ENCODE data around the gene ZFHX2. TPM values are rescaled to one million over a fixed set of nuclear protein-coding genes. Genes with fewer than 3 reads are reported as not detected.

Gene ZFHX2
- polyA plus RNA-seq, 4 donors = 6.7 to 7.8 (median 6.9) TPM

DNA sequence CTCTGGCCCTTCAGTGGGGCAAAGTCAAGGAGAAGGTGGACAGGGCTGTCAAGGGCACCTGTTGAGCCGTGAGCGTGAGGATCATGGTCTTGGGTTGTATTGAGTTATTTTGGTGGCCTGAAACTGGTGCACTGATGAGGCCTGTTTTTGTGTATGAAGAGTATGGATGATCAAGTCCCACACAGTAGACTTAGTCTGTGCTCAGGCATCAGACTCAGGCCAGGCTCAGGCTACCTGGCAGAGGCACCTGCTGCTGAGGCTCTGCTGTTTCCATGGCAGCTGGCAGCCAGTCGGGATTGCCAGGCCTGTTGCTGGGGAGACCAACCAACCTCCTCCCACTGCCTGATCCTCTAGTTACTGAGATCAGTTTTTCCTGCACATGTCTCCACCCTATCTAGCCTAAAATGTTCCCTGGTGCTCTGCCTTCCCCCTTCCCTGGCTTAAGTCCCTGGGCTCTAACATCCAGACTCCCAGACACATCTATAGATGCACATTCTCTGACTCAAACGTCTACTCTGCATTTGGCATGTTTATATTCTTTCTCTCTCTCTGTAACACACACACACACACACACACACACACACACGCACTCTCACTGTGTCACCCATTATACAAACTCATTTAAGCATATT is 21.9 kb upstream of the ZFHX2 start:
- no peak for DNase-seq (ENCODE audit: low read depth in 4 of 4, low spot score in 3 of 4)

DNA sequence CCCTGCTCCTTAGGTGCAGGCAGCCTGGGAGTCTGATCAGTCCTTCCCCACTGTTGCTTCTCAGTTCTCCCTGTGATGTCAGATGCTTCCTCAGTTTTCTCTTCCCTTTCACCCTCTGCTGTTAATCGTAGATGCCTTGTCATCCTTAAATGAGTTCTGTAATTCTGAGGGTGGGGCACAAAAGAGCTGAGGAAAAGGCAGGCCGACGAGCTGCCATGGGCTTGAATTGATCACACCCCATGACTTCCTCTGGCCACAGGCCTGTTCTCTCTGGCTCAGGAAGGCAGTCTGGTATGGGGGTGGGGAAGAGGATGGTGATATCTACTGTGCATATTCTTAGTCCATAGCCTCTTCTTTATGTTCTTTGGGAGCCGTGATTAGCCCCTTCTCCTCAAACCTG is 21.3 kb upstream of the ZFHX2 start:
- DNase-seq (ENCODE audit: low read depth in 4 of 4, low spot score in 3 of 4) = no peak

DNA sequence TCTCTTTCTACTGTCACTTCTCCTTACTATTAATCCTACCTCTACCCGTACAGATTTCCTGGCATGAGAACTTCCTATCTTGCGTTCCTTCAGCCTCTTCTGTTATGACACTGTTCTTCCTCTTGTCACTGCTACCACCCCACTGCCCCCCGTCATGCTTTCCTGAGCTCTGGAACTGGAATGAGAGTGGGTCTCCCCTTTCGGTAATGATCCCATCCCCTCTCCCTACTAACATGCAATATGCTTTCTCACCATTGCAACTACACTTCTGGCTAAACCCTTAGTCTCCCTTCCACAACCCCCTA is 20.9 kb upstream of the ZFHX2 start:
- no peak for DNase-seq (ENCODE audit: low read depth in 4 of 4, low spot score in 3 of 4)

- no peak for DNase-seq (ENCODE audit: low read depth in 4 of 4, low spot score in 3 of 4)
These were observed 20.3 kb upstream of the ZFHX2 start for GRCh38 chr14:23571701-23572523.

DNA sequence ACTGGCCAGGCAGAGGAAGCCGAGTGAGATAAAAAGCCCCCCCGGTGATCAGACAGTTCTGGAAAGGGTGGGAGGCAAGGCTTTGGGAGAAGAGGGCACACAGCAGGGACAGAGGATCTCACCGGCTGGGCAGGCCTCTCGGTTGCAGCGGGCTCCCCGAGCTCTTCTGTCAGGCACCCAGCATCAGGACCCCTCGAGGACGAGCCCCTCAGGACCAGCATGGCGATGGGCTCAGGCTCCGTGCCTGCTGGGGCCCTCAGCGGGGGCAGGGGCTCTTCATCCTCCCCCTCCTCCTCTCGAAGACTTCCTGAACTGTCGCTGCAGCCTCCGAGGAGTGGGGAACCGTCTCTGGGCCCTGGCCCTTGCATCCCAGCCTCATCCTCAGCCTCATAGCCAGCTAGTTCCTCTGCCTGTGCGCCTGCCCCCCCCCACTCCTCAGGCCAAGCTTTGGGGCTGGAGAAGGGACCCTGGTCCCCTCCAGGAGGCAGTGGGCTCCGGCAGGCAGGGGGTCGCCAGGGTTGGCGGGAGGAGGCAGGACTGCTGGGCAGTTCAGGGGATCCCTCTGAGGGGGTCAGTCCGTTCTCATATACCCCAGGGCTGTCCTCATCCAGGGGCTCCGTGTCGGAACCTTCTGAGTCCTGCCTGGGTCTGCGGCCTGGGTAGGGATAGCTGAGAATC is 19.4 kb upstream of the ZFHX2 start:
- no peak for DNase-seq (ENCODE audit: low read depth in 4 of 4, low spot score in 3 of 4)

DNA sequence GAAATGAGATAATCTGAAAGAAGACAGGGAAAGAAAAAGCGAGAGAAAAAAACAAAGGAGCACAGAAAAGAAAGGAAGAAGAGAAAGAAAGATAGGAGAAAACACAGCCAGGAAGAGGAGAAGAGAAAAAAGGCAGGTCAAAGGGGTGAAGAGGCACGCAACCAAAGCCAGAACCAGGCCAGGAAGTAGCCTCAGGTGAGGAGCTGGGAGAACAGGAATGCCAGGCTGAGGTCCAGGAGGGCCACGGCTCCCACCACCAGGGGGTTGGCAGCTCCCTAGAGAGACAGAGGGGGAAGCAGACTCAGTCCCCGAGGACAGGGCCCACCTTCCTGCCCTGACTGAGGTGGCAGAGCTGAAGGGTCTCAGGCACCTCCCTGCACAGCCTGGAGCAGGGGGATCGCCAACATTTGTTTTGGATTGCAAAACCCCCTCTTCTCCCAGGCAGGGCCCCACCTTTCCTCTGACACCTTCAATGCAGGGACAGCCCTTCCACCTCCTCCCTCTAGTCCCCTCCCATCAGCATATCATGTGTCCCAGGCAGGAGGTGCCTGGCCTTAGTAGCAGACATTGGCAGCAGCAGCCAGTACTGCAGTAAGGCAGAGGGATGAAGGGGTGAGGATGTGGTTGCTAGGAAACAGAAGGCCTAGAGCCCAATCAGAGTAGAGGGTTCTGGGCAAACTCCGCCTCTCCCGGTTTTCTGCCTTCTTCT is 18.0 kb upstream of the ZFHX2 start:
- DNase-seq (ENCODE audit: low read depth in 4 of 4, low spot score in 3 of 4) = no peak

- no peak for DNase-seq (ENCODE audit: low read depth in 4 of 4, low spot score in 3 of 4)
These were observed 17.2 kb upstream of the ZFHX2 start for GRCh38 chr14:23568600-23569331.

GRCh38 chr14:23568021-23568599 is 16.5 kb upstream of the ZFHX2 start:
- no peak for DNase-seq (ENCODE audit: low read depth in 4 of 4, low spot score in 3 of 4)

DNA sequence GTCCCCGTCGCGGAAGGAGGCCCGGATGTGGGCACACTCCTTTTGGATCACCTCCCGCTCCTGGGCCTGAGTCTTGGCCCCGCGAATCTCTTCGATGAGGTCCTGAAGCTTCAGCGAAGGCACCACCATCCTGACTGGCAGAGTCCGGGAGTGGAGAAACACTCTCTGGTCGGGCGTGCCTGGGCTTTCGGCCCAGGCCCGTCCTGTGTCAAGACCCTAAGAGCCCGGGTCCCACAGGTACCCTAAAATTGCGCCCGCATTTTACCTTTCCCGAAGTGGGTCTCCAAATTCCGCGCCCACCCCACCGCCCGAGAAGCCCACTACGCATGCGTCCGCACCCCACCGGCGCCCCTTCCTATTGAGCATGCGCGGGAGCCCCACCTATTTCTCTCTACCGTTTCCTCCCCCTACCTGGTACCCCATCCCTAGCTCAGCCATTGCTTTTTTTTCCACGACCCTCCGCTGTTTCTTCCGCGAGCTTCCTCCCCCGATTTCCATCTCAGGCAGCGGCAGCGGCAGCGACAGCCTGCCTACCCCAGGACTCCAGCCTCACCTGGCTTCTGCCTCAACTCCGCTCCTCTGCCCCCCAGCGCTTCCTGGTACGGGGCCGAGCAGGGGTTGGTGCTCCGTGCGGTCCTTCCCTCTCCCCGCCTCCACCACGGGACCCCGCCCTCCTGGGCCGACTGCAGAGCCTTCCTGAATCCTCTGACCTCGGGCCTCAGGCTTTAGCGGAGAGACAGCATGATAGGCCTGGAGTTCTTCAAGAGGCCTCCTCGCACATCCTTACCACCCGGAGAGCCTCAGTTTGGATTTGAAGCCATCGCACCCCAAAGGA is 15.8 kb upstream of the ZFHX2 start, which contains the start of gene AP1G2:
TSS of gene AP1G2 (minus strand) at position 606 of the 835 bp plus-strand sequence. CDS start at position 129, 477 bp downstream.
- peak in 2 of 4 donors; percentile 63 to 70 for DNase-seq (ENCODE audit: low read depth in 4 of 4, low spot score in 3 of 4)

DNA sequence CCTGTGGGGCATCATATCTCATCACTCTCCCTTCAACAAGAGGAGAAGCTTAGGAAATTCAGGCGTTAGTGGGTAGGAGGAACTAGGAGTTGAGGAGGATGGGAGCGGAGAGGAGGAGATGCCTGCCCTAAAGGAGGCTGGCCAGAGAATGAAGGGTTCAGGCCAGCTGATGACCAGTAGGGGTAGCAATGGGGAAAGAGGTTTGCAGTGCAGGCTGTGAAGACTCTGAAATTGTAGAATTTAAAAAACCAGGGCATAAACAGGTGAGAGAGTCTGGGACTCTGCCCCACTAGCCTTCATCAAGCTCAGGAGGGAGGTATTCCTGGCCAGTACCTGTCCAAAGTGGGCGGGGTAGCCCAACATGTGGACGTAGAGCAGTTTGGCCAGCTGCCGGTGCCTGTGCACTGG is 15.2 kb upstream of the ZFHX2 start:
- DNase-seq (ENCODE audit: low read depth in 4 of 4, low spot score in 3 of 4) = no peak

DNA sequence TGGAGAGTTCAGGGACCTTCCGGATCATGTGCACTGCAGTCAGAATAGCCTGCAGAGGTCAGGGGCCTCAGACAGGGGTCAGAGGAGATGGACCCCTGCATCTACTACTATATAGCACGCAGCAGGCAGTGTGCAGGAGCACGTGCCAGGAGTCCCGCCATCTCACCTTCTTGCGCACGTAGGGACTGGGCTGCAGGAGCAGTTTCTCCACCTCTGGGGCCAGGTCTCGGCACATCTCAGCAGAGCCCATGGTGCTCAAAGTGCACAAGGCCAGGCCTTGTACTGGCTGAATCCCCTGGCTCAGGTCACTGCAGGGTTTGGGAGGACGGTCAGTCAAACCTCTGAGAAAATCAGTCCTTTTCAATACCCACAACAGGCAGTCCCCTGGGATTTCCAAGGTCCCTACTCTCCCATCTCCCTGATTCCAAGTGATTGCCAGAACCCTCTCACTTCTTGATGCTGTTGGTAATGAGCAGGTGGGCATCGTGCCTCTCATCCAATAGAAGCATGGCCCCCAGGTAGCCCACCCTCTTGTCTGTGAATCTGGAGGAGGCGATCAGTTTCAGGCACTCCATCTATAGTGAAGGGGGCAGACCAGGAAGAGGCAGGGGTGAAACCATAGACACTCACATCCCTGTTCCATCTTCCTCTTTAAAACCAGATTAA is 14.7 kb upstream of the ZFHX2 start:
- no peak for DNase-seq (ENCODE audit: low read depth in 4 of 4, low spot score in 3 of 4)

DNA sequence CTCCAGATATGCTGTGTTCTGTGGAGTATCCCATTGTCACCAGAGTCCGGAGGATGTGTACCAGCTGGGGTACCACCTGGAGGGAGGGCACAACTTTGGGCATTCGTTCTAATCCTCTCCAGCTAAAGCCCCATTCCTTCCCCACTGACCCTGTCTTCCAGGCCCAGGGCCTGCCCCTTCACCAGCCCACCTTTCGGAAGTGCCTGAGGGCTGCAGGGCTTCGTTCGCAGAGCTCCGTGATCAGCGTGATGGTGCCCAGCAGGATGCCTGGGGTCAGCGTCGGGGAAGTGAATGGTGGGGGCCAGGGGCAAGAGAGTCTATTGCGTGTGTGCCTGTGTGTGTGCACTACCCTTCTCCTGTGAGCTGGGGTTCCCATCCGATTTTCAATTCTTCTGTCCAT is 14.1 kb upstream of the ZFHX2 start:
- no peak for DNase-seq (ENCODE audit: low read depth in 4 of 4, low spot score in 3 of 4)

DNA sequence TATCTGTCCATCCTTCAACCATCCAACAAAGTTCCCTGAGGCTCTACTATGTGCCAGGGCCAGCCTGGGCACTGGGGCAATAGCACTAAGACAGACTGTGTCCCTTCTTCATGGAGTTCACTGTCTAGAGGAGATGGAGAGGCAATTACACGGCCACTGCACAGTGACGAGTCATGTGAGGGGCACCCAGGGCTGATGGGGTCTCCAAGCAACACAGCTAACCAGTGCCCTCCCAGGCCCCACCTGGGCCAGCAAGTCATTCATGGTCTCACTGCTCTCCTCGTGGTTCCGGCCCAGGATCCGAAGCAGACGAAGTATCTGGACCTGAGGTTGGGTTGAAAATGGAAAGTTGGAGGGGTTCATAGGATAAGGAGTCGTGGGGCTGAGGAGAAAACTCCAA is 13.3 kb upstream of the ZFHX2 start:
- no peak for DNase-seq (ENCODE audit: low read depth in 4 of 4, low spot score in 3 of 4)

DNA sequence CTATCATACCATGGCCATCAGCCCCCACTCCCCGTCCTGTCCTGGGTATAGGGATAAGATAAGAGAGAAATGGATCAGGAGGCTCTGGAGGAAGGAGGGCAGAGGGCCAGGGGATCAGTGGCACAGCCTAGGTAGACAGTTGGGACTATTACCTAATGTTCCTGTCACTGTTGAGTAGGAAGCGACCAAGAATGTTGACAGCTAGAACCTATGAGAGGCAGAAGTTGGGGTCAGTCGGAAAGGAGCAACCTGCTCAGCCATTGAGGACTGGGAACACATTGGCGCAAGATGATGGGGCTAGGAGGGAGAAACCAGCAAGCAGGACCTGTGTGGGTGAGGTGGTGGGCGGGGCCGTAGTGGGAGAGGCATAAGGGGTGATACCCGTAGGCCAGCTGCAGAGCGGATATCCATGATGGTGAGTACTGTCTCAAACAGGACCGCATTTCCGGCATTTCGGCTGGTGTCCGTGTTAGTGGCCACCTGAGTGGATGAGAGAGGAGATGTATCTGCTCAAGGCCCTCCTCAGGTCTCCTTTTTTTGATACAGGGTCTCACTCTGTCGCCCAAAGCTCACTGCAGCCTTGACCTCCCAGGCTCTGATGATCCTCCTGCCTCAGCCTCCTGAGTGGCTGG is 12.7 kb upstream of the ZFHX2 start:
- no peak for DNase-seq (ENCODE audit: low read depth in 4 of 4, low spot score in 3 of 4)

DNA sequence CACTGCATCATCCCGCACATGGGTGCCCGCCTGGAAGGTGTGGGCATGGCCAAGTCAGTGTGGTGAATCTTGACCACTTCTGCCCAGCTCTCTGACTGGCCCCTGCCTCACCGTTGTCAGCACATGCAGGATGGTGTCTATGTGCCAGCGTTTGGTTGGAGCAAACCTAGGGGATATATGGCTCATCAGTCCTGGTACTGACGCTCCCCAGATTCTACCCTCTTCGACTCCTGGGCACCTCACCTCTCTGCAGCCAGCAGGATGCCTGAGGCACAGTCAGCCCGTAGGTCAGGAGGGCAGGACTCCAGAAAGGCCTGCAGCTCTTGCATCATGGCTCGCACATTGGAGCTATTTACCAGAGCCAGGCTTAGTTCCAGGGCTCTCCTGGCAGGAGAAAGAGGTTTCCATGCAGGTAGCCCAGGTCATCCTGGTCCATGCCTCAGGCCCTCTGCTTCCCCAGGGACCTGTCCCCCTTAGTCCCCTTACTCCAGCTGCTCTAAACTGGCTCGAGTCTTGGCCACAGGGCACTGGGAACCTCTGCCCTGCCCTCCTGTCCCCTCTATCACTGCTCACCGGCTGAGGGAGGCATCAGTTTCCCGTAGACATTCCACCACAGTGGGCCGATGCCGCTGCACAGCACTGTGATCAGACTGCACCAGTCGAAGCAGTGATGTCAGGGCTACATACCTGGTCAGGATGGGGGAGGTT is 12.1 kb upstream of the ZFHX2 start:
- DNase-seq (ENCODE audit: low read depth in 4 of 4, low spot score in 3 of 4) = no peak

DNA sequence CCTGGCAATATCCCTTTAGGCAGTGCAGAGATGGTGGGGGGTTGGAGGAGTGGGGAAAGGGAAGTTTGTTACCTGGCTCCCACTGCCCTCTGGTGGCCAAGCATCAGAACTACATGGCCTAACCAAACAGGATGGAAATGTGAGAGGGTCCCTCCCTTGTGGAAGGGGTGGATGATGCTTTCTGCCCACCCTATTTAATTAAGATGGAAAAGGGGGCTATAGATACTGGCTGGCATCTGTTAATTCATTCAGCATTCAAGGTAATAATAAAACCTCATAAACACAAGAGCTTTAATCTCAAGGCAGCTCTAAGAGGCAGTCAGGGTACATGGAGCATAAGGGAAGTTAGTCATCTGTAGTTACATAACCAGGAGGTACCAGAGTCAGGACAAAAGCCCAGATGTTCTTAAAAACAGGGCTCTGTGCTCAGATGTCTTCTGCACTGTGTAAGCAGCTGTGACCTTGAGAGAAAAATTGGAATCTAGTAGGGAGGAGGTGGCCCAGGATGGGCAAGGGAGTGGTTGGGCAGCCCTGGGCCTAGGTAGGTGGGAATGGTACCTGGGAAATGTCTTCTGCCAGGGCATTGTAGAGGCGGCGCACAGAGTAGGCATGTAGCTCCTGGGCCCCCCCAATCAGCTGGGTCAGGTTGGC is 11.4 kb upstream of the ZFHX2 start:
- no peak for DNase-seq (ENCODE audit: low read depth in 4 of 4, low spot score in 3 of 4)
